GM21786 (cell line): ENCODE data around the gene MYO16.

Experiments
- ATAC-seq: cut with Tn5 transposase; IDR thresholded peaks from one replicate; pipeline ENCODE4 v1.9.1; 2021; ENCODE audit not compliant: unreplicated experiment

MYO16 gene

GRCh38 chr13:108926862-108927261 lies 297.5 kb downstream of the MYO16 start:
- no peak for ATAC-seq

GRCh38 chr13:108927615-108928014 lies 298.2 kb downstream of the MYO16 start:
- no peak for ATAC-seq

GRCh38 chr13:108929532-108930206 lies 300.3 kb downstream of the MYO16 start:
- ATAC-seq = no peak

- ATAC-seq = no peak
These were observed 302.8 kb downstream of the MYO16 start for GRCh38 chr13:108932196-108932595.

- no peak for ATAC-seq
These were observed 303.6 kb downstream of the MYO16 start for GRCh38 chr13:108933061-108933460.

- no peak for ATAC-seq
These were observed 308.7 kb downstream of the MYO16 start for GRCh38 chr13:108938155-108938554.

- ATAC-seq = no peak
These were observed 310.7 kb downstream of the MYO16 start for GRCh38 chr13:108940121-108940520.

GRCh38 chr13:108943842-108944241 lies 314.4 kb downstream of the MYO16 start:
- ATAC-seq = no peak

- no peak for ATAC-seq
These were observed 315.3 kb downstream of the MYO16 start for GRCh38 chr13:108944760-108945159.

GRCh38 chr13:108947551-108948030 lies 318.2 kb downstream of the MYO16 start:
- ATAC-seq = no peak

GRCh38 chr13:108948251-108948671 lies 318.9 kb downstream of the MYO16 start:
- ATAC-seq = no peak

GRCh38 chr13:108950333-108951010 lies 321.1 kb downstream of the MYO16 start:
- ATAC-seq = no peak

- ATAC-seq = no peak
These were observed 326.3 kb downstream of the MYO16 start for GRCh38 chr13:108955741-108956140.

- ATAC-seq = no peak
These were observed 328.1 kb downstream of the MYO16 start for GRCh38 chr13:108957369-108958012.

GRCh38 chr13:108958013-108958376 lies 328.6 kb downstream of the MYO16 start:
- no peak for ATAC-seq

- ATAC-seq = no peak
These were observed 329.8 kb downstream of the MYO16 start for GRCh38 chr13:108959234-108959633.

- no peak for ATAC-seq
These were observed 330.6 kb downstream of the MYO16 start for GRCh38 chr13:108960006-108960405.

GRCh38 chr13:108961542-108962125 lies 332.2 kb downstream of the MYO16 start:
- peak; percentile 93 for ATAC-seq

GRCh38 chr13:108962654-108963053 lies 333.2 kb downstream of the MYO16 start:
- no peak for ATAC-seq

- ATAC-seq = no peak
These were observed 333.9 kb downstream of the MYO16 start for GRCh38 chr13:108963276-108963810.

- ATAC-seq = no peak
These were observed 334.6 kb downstream of the MYO16 start for GRCh38 chr13:108963846-108964600.
